GM12878 (cell line): ENCODE data around the gene MAP2K1. TPM values are rescaled to one million over a fixed set of nuclear protein-coding genes. Genes with fewer than 3 reads are reported as not detected.
A peak's percentile ranks its signal among the peaks of the same experiment; 100 is the strongest.

Source experiments
- CBFB ChIP-seq: IDR thresholded peaks from 2 replicates; pipeline ENCODE4 v1.6.1; 2016; ENCODE audit warnings: antibody characterized with exemption, low read depth
- IKZF1 ChIP-seq: fragments of 450-650 bp; conservative IDR thresholded peaks from 2 replicates; pipeline ENCODE4 v1.6.1; 2017; ENCODE audit warnings: antibody characterized with exemption, mild to moderate bottlenecking
- JUNB ChIP-seq: IDR thresholded peaks from 2 replicates; pipeline ENCODE4 v1.6.1; 2016; ENCODE audit warnings: antibody characterized with exemption, mild to moderate bottlenecking
- MYC ChIP-seq: IDR thresholded peaks from 2 replicates; pipeline ENCODE4 v1.6.1; 2011; ENCODE audit warnings: mild to moderate bottlenecking, low read length, moderate library complexity, inconsistent platforms; ENCODE audit not compliant: insufficient read depth, insufficient replicate concordance, insufficient read length, severe bottlenecking
- NFYB ChIP-seq: IDR thresholded peaks from 2 replicates; pipeline ENCODE4 v1.6.1; 2011; ENCODE audit warnings: low read depth, mild to moderate bottlenecking, low read length, improper control_type of control experiment, moderate library complexity; ENCODE audit not compliant: insufficient read depth
- RCOR1 ChIP-seq: conservative IDR thresholded peaks from 2 replicates; pipeline ENCODE4 v1.6.1; 2012; ENCODE audit warnings: low read depth, low read length, improper control_type of control experiment
- RELB ChIP-seq: fragments of 450-650 bp; IDR thresholded peaks from 2 replicates; pipeline ENCODE4 v1.6.1; 2017; ENCODE audit warnings: low read depth, mild to moderate bottlenecking, moderate library complexity
- SMARCA5 ChIP-seq: fragments of 450-650 bp; IDR thresholded peaks from 2 replicates; pipeline ENCODE4 v1.6.1; 2017; ENCODE audit warnings: mild to moderate bottlenecking
- ZBTB40 ChIP-seq: fragments of 450-650 bp; IDR thresholded peaks from 2 replicates; pipeline ENCODE4 v1.6.1; 2016; ENCODE audit warnings: mild to moderate bottlenecking, moderate library complexity, borderline replicate concordance
- ZNF384 ChIP-seq: IDR thresholded peaks from 2 replicates; pipeline ENCODE4 v1.6.1; 2012; ENCODE audit warnings: low read depth, mild to moderate bottlenecking, low read length, improper control_type of control experiment, borderline replicate concordance
- polyA plus RNA-seq, 11 experiments: library from polyadenylated mRNA; depleted of rRNA in 4 of 11; unstranded in 6 of 11; stranded (reverse) in 5 of 11; fragments of >200 nt; fragmentation: Nextera tagmentation in 4 of 11; fragmentation: Illumina TruSeq in 1 of 11; extraction: Ambion mirVana in 4 of 11; extraction: Trizol in 1 of 11; gene quantifications; 1 replicate in 1 of 11; 2 replicates in 10 of 11; pipeline versions ENCODE4 v1.2.1 to v1.2.3, GENCODE V29; 2011 to 2016; ENCODE audit warnings: inconsistent platforms in 2 of 11, missing spikeins in 2 of 11, low read depth in 1 of 11
- total RNA-seq, 4 experiments: library from RNA; depleted of rRNA in 3 of 4; stranded (reverse); fragments of >200 nt in 3 of 4; fragmentation: Illumina TruSeq in 1 of 4; extraction: Trizol in 1 of 4; gene quantifications; 2 replicates each; pipeline versions ENCODE4 v1.2.1 to v1.2.3, GENCODE V29; 2013 to 2021

The MAP2K1 gene
- total and polyA plus RNA-seq, 10 of the 15 experiments (the other 5 are each of a cell fraction or from before 2014, with no cell fraction given) = 11.2 to 112 (median 56.6) TPM

- TF ChIP-seq ZBTB40 (peak; percentile 34; the same call in 1 of the 2 replicates), SMARCA5 (peak; percentile 65; the same call in 1 of the 2 replicates), IKZF1 (peak; percentile 50), ZNF384 (peak; percentile 94), RELB (no peak), MYC (peak; percentile 63), RCOR1 (peak; percentile 99), JUNB (no peak), NFYB (peak; percentile 61; the same call in 1 of the 2 replicates), CBFB (peak; percentile 99)
These were observed 30.1 kb upstream of the MAP2K1 start, which contains the start of gene TIPIN (continued) for GRCh38 chr15:66356359-66357236.
